Glutamatergic neuron (in vitro differentiated cells): ENCODE measurements around the gene CARHSP1. TPM values are rescaled to one million over a fixed set of nuclear protein-coding genes. Genes with fewer than 3 reads are reported as not detected.

Experiments
- DNase-seq: peaks from one replicate; pipeline ENCODE4 v3.0.0; 2022
- H3K27ac Mint-ChIP-seq: one replicate; pipeline ENCODE4 v1.8.0; 2020; ENCODE audit warnings: mild to moderate bottlenecking, mixed read lengths, inconsistent platforms; ENCODE audit not compliant: unreplicated experiment
- H3K27me3 Mint-ChIP-seq: one replicate; pipeline ENCODE4 v1.8.0; 2020; ENCODE audit warnings: mild to moderate bottlenecking, moderate library complexity, mixed read lengths, inconsistent platforms; ENCODE audit not compliant: unreplicated experiment
- H3K36me3 Mint-ChIP-seq: one replicate; pipeline ENCODE4 v1.8.0; 2020; ENCODE audit warnings: mild to moderate bottlenecking, mixed read lengths, inconsistent platforms; ENCODE audit not compliant: unreplicated experiment
- H3K4me1 Mint-ChIP-seq: one replicate; pipeline ENCODE4 v1.8.0; 2020; ENCODE audit warnings: mild to moderate bottlenecking, low read depth, mixed read lengths, inconsistent platforms; ENCODE audit not compliant: unreplicated experiment
- H3K4me3 Mint-ChIP-seq: one replicate; pipeline ENCODE4 v1.8.0; 2020; ENCODE audit warnings: mild to moderate bottlenecking, mixed read lengths, inconsistent platforms; ENCODE audit not compliant: unreplicated experiment
- H3K9me3 Mint-ChIP-seq: one replicate; pipeline ENCODE4 v1.8.0; 2020; ENCODE audit warnings: mild to moderate bottlenecking, moderate library complexity, mixed read lengths, inconsistent platforms; ENCODE audit not compliant: unreplicated experiment
- total RNA-seq: library from RNA; stranded (reverse); fragmentation: NEBNext Ultra II Directional; extraction: Animal tissue kit (Norgen Biotek cat#: 25700); gene quantifications from one replicate; pipeline ENCODE4 v1.2.1, GENCODE V29; 2021; ENCODE audit not compliant: unreplicated experiment
- TF ChIP-seq, protein P1 (sequence below): fragments of 200-600 bp; sonication (generic); IDR thresholded peaks from one replicate; pipeline ENCODE4 v1.5.0; 2021; ENCODE audit not compliant: partially characterized antibody, unreplicated experiment

The CARHSP1 gene
- total RNA-seq, 1 donor from 2014 or later: 180 TPM

- H3K36me3 Mint-ChIP-seq: peaks cover 6% of the 10 kb centered on the region
- TF ChIP-seq, protein P1, sequence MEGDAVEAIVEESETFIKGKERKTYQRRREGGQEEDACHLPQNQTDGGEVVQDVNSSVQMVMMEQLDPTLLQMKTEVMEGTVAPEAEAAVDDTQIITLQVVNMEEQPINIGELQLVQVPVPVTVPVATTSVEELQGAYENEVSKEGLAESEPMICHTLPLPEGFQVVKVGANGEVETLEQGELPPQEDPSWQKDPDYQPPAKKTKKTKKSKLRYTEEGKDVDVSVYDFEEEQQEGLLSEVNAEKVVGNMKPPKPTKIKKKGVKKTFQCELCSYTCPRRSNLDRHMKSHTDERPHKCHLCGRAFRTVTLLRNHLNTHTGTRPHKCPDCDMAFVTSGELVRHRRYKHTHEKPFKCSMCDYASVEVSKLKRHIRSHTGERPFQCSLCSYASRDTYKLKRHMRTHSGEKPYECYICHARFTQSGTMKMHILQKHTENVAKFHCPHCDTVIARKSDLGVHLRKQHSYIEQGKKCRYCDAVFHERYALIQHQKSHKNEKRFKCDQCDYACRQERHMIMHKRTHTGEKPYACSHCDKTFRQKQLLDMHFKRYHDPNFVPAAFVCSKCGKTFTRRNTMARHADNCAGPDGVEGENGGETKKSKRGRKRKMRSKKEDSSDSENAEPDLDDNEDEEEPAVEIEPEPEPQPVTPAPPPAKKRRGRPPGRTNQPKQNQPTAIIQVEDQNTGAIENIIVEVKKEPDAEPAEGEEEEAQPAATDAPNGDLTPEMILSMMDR: no peak
- peaks cover 8% of the 10 kb centered on the region for H3K4me1 Mint-ChIP-seq
- no peaks in the 10 kb centered on the region for H3K9me3 Mint-ChIP-seq
- H3K4me3 Mint-ChIP-seq: no peak overlapping the region
- DNase-seq: no peak
- H3K27me3 Mint-ChIP-seq: peaks cover 2% of the 10 kb centered on the region
- H3K27ac Mint-ChIP-seq: no peak overlapping the region
Measured at GRCh38 chr16:8822403-8822802, 46.4 kb downstream of the CARHSP1 start.

DNA sequence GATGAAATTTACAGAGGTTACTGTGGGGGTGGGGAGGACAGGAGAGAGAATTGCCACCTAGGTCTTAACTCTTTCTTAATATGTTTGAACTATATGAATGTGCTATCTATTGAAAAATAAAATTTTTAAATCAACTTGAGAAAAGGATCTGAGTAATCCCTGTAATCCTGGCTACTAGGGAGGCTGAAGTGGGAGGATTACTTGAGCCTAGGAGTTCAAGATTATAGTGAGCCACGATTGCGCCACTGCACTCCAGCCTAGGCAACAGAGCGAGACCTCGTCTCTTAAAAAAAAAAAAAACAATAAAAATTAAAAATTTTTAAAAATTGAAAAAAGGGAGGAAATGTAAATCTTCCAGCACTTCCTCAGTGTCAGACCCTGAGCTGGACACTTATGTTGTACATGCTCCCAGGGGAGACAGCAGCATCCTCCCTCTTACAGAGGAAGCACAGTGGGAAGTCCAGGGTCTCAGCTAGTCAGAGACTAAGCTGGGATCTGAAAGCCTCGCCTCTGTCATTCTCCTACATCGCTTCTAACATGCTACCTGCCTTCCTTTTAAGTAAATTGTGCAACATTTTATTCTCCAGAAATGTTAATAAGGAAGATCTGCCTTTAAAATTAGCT is 49.3 kb downstream of the CARHSP1 start:
- TF ChIP-seq, protein P1: no peak
- DNase-seq: no peak

DNA sequence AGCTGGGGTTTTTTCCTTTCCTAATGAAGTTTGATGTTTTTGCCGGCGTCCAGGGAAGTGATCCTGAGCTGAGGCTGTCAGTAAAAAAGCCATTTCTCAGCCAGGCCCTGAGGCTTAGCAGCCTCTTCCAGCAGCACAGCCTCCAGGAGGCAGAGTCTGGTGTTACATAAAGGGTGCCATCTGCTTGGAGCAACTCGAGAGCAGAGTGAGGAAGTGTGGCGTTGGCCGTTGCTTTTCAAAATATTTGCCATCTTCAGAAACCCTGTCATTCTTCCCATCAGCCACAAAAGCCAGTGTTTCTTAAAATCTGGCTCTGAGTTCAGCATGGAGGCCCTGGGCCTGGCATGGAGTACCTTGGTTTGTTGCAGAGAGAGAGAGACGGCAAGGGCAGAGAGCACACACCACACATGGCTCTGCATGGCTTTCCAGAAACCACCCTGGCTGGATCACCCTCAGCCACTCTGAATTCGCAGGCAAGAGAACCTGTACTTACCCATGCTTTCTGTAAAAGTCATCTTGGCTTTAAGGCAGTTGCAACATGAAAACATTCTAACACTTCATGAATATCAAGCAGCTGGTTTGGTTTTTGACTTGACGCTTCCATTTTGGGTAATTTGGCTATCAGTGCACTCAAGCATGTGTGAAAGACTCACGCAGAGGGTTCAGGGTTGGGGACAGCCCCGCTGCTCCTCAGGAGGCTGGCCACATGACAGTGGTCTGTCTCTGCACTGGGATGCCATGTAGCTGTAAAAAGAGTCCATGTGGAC is 50.1 kb downstream of the CARHSP1 start:
- TF ChIP-seq, protein P1: no peak
- DNase-seq: no peak
- H3K9me3 Mint-ChIP-seq: no peaks in the 10 kb centered on the region
- no peak overlapping the region for H3K4me3 Mint-ChIP-seq
- peaks cover 6% of the 10 kb centered on the region for H3K36me3 Mint-ChIP-seq
- peaks cover 2% of the 10 kb centered on the region for H3K27me3 Mint-ChIP-seq
- H3K27ac Mint-ChIP-seq: peak overlapping the region; percentile 44
- peaks cover 8% of the 10 kb centered on the region for H3K4me1 Mint-ChIP-seq

More for the DNA sequence above, 49.3 kb downstream of the CARHSP1 start:
- Mint-ChIP-seq H3K27ac (peak overlapping the region; percentile 44), H3K9me3 (no peaks in the 10 kb centered on the region), H3K4me3 (no peak overlapping the region), H3K27me3 (peaks cover 2% of the 10 kb centered on the region), H3K4me1 (peaks cover 8% of the 10 kb centered on the region), H3K36me3 (peaks cover 6% of the 10 kb centered on the region)

GRCh38 chr16:8816967-8817655 is 51.7 kb downstream of the CARHSP1 start:
- Mint-ChIP-seq H3K36me3 (no peaks in the 10 kb centered on the region), H3K4me3 (no peak overlapping the region), H3K27ac (no peak overlapping the region), H3K27me3 (peaks cover 4% of the 10 kb centered on the region), H3K4me1 (peaks cover 8% of the 10 kb centered on the region), H3K9me3 (no peaks in the 10 kb centered on the region)
- TF ChIP-seq, protein P1: no peak
- no peak for DNase-seq
